GM18907 (cell line): ENCODE data around the gene DNASE1L2.
"Not testable (repeated sequence)": the region's sequence is repeated elsewhere in the genome, so short reads cannot be mapped to it uniquely, and the experiment has no call there.

Experiments
- ATAC-seq: cut with Tn5 transposase; IDR thresholded peaks from one replicate; pipeline ENCODE4 v1.9.1; 2021; ENCODE audit warnings: mild to moderate bottlenecking, moderate library complexity; ENCODE audit not compliant: unreplicated experiment

Gene DNASE1L2

GRCh38 chr16:2238150-2238837 is 2.0 kb downstream of the DNASE1L2 start:
- ATAC-seq: no peak

- ATAC-seq: no peak
Observed at GRCh38 chr16:2238838-2239675, 2.8 kb downstream of the DNASE1L2 start.

DNA sequence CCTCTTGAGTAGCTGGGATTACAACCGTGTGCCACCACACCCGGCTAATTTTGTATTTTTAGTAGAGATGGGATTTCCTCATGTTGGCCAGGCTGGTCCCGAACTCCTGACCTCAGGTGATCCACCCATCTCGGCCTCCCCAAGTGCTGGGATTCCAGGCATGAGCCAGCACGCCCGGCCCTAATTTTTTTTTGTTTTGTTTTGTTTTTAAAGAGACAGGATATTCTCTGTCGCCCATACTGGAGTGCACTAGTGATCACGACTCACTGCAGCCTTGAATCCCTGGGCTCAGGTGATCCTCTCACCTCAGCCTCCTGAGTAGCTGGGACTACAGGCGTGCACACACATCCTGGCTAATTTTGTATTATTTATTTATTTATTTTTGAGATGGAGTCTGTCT is 4.1 kb downstream of the DNASE1L2 start:
- ATAC-seq: not testable (repeated sequence)

GRCh38 chr16:2242598-2242997 is 6.4 kb downstream of the DNASE1L2 start:
- no peak for ATAC-seq

- no peak for ATAC-seq
Observed at GRCh38 chr16:2243031-2243528, 6.8 kb downstream of the DNASE1L2 start.

DNA sequence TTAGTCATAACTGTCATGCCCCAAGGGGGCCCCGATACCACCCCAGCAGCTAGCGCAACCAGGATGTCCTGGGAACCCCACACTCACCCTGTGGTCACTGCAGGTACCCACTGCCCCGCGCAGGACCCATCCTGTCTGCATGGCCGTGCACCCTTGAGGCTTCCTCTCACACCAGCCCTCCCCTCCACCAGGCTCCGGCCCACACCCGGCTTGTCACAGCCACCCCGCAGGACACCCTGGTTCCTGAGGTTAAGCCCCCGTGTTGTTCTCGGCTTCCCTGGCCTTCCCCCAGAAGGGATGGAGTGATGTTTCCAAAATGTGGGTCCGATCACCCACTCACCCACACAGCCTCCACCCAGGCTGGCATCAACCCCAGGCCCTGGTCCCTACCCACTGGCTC is 7.5 kb downstream of the DNASE1L2 start:
- no peak for ATAC-seq

- no peak for ATAC-seq
Observed at GRCh38 chr16:2244301-2244700, 8.1 kb downstream of the DNASE1L2 start.

DNA sequence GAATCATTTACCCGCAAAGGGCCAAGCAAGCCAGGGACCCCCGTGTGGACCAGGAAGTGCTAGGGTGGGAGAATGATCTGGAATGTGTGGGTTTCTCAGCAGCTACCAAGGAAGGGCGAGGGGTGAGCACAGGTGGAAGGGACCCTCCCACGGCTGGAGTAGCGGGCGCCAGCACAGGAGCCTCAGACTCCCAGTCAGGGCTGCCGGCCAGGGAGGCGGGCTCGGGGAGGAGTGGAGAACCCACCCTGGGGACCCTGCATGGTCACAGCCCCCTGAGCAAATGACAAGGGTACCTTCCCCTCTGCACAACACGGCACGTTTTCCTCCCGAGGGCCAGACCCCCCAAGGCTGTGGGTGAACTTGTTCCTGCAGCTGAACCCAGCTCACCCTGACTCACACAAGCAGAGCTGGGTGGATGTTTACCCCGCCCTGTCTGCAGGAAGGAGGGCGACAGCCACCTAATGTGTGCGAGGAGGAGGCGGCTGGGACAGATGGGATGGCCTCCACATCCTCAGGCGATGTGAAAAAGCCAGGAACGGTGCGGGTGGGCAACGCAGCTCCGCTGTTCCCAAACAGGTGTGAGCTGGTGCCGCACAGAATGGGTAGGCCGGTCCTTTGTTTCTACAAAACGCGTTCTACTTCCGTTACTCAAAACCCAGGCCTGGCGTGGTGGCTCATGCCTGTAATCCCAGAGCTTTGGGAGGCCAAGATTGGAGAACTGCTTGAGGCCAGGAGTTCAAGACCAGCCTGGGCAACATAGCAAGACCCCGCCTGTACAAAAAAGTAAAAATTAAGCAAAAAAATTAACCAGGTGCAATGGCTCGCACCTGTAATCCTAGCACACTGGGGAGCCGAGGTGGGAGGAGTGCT is 8.9 kb downstream of the DNASE1L2 start:
- ATAC-seq: no peak

DNA sequence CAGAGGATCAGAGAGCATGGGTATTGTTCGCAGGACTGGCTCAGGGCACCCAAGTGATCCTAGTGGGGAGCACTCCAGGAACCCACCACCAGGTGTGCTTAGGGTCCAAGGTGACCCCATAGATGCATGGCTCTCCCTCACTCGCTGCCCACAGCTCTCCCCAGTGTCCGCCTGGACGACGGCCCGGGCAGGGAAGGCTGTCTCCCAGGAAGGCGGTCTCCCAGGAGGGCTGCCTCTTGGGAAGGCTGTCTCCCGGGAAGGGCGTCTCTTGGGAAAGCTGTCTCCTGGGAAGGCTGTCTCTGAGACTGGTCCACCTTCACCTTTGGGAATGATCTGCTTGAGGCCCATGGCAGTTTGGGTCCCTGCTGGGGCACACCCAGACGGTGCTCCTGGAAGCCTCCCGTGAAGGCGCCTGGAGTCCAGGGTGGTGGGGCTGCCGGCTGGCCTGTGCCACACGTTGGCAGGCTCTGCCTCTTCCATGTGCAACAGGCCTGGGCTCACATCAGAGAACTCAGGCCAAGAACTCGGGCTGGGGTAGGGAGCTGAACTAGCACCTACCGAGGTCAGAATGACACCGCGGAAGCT is 10.1 kb downstream of the DNASE1L2 start:
- no peak for ATAC-seq

GRCh38 chr16:2250652-2251295 is 14.5 kb downstream of the DNASE1L2 start:
- no peak for ATAC-seq

DNA sequence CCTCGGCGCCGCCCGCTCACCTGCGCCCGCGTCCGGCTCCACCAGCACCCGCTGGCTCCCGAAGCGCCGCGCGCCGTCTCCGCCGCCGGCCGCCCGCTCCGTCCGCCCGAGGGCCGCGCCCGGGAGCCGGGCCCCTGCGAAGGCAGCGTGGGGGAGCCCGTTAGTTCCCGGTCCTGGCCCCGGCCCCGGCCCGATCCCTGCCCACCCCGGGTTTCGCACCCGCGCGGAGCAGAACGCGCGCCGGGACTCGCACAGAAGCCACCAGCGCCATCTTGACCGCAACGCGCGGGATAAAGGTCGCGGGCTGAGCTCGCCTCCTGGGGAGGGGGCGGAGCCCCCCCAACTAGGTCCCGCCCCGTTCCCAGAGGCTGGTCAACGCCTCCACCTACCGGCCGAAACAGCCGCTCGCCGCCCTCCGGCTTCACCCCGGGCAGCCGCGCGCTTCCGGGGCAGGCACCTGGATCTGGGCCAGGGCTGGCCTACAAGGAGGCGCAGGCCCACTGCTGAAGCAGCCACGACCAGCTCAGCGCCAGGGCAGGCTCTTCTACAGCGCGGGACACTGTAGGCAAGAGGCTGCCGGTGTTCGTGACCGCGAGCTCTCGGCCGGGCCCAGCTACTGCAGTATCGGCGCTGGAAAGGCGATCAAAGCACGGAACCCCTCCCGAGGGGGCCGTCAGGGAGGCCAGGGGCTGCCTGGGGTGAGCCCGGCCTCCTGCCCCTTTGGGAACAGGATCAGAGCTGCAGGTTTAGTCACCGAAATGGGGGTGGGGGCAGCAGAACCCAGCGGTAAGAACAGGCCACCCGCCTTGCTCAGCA is 15.3 kb downstream of the DNASE1L2 start, which contains the start of gene ECI1:
TSS of gene ECI1 (minus strand) at position 292 of the 816 bp plus-strand sequence. CDS start at position 271, 21 bp downstream.
- peak; percentile 88 for ATAC-seq

GRCh38 chr16:2252806-2253148 is 16.5 kb downstream of the DNASE1L2 start:
- no peak for ATAC-seq

DNA sequence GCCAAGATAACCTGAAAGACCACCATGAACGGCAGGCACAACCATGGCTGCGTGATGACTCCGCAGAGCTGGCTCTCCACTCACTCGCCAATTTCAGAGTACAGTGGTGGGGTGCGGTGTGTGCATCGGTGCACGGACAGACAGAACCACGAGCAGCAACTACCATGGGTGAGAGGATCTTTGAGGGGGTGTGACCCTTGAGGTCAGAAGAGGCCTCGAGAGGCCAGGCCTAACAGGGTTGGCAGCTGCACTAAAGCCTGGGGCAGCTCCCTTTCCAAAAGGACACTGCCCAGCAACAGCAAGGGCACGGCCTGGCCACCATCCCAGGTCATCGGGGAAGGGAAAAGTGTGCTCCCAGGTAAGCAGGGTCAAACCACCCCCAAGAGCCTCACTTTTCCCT is 17.0 kb downstream of the DNASE1L2 start:
- ATAC-seq: no peak

- no peak for ATAC-seq
Observed at GRCh38 chr16:2256531-2257140, 20.4 kb downstream of the DNASE1L2 start.

GRCh38 chr16:2257726-2258125 is 21.5 kb downstream of the DNASE1L2 start:
- no peak for ATAC-seq

DNA sequence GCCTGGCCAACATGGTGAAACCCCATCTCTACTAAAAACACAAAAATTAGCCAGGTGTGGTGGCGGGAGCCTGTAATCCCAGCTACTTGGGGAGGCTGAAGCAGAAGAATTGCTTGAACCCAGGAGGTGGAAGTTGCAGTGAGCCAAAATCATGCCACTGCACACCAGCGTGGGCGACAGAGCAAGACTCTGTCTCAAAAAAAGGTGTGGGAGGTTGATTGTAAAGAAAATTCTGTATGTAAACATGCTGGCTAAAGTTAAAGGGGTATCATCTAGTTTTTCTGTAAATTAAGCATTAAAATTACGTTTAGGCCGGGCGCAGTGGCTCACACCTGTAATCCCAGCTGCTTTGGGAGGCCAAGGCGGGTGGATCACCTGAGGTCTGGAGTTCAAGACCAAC is 22.3 kb downstream of the DNASE1L2 start:
- not testable (repeated sequence) for ATAC-seq

DNA sequence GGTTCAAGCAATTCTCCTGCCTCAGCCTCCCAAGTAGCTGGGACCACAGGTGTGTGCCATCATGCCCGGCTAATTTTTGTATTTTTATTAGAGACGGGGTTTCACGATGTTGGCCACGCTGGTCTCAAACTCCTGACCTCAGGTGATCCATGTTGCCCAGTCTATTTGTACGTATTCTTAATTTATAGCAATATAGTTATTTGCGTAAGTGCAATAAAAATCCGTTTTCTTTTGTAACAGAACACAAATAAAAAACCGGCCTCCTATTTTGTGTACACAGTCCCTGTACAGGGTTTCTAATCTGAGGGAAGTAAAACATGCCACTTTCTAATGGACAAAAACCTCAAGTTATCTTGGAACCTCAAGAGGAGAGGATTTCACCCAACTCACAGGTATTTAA is 24.0 kb downstream of the DNASE1L2 start:
- ATAC-seq: no peak

- ATAC-seq: not testable (repeated sequence)
Observed at GRCh38 chr16:2263026-2263425, 26.8 kb downstream of the DNASE1L2 start.

DNA sequence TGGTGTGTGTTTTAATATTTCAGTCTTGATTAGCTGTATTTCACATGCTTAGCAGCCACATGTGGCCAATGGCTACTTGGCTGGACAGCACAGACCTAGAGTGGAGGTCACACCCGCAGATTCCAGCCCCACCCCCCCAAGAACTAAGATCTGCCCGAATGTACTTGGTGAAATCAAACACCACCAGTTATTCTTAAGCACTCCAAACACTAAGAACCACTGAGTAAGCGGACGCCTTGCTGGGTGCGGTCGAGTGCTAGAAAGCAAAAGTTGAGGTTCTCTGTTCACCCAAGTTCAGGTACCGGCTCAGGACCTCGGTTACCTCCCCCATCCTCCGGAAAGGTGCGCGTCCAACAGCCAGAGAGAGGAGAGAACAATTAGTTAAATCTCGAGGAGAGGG is 30.6 kb downstream of the DNASE1L2 start:
- not testable (repeated sequence) for ATAC-seq
